ENCODE results near the gene NFKBIE.

DNA sequence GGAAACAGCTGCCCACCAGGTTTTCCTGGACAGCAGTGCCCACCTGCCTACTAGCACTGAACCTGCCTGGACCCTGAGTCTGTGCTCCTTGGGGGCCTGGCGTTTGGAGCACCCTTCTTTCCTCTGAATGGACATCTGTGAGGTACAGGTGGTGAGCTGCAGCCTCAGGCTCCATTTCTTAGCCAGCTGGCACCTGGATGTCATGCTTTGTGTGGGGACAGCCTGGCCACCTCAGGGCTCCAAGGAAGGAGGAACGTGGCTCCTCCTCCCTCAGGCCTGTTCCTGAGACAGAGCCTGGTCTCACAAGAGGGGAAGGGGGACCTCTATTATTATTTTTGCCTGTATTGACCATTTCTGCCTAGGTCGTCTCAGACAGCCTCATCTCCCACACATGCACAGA, 13.0 kb upstream of the NFKBIE start:
- TF ChIP-seq POLR2AphosphoS5 (IDR thresholded peaks at IDR 0.05; ENCODE audit: insufficient read depth in 1 of 2, low read depth in 1 of 2) = no peak
- TF ChIP-seq, protein P1, sequence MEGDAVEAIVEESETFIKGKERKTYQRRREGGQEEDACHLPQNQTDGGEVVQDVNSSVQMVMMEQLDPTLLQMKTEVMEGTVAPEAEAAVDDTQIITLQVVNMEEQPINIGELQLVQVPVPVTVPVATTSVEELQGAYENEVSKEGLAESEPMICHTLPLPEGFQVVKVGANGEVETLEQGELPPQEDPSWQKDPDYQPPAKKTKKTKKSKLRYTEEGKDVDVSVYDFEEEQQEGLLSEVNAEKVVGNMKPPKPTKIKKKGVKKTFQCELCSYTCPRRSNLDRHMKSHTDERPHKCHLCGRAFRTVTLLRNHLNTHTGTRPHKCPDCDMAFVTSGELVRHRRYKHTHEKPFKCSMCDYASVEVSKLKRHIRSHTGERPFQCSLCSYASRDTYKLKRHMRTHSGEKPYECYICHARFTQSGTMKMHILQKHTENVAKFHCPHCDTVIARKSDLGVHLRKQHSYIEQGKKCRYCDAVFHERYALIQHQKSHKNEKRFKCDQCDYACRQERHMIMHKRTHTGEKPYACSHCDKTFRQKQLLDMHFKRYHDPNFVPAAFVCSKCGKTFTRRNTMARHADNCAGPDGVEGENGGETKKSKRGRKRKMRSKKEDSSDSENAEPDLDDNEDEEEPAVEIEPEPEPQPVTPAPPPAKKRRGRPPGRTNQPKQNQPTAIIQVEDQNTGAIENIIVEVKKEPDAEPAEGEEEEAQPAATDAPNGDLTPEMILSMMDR (IDR thresholded peaks at IDR 0.05) = no peak
